Calu3 (cell line): Measurements from ENCODE around the gene BIVM. TPM values are rescaled to one million over a fixed set of nuclear protein-coding genes. Genes with fewer than 3 reads are reported as not detected.
"Not testable (repeated sequence)": the region's sequence is repeated elsewhere in the genome, so short reads cannot be mapped to it uniquely, and the experiment has no call there.

ENCODE experiments used
- BruUV-seq: library from RNA; stranded (reverse); fragments of 400-500 nt; replicated peaks from 2 replicates; lab custom pipeline; 2021; lab: Mats Ljungman, UMichigan
- CTCF ChIA-PET: fragments of 300-600 bp; sonication (Branson Sonifier 250); formaldehyde crosslinking; loops from one replicate; lab custom pipeline; 2022; ENCODE audit warnings: antibody characterized with exemption; lab: Charles Lee
- DNase-seq: peaks from one replicate; pipeline ENCODE4 v3.0.0; 2022
- H3K27ac Mint-ChIP-seq: one replicate; pipeline ENCODE4 v1.8.0; 2022; ENCODE audit warnings: mixed read lengths; ENCODE audit not compliant: unreplicated experiment
- H3K27me3 Mint-ChIP-seq: one replicate; pipeline ENCODE4 v1.8.0; 2022; ENCODE audit warnings: mixed read lengths; ENCODE audit not compliant: unreplicated experiment
- H3K36me3 Mint-ChIP-seq: one replicate; pipeline ENCODE4 v1.8.0; 2022; ENCODE audit warnings: mild to moderate bottlenecking, moderate library complexity, mixed read lengths; ENCODE audit not compliant: insufficient read depth, unreplicated experiment
- H3K4me1 Mint-ChIP-seq: one replicate; pipeline ENCODE4 v1.8.0; 2022; ENCODE audit warnings: mild to moderate bottlenecking, low read depth, mixed read lengths; ENCODE audit not compliant: unreplicated experiment
- H3K4me3 Mint-ChIP-seq: one replicate; pipeline ENCODE4 v1.8.0; 2022; ENCODE audit warnings: mild to moderate bottlenecking, low read depth, moderate library complexity, mixed read lengths; ENCODE audit not compliant: unreplicated experiment
- H3K9me3 Mint-ChIP-seq: one replicate; pipeline ENCODE4 v1.8.0; 2022; ENCODE audit warnings: low read depth, mixed read lengths; ENCODE audit not compliant: unreplicated experiment
- intact Hi-C: fragments of 100-400 bp; cut with micrococcal nuclease; formaldehyde crosslinking; loops from one replicate; pipeline ENCODE4 v1.10.0; 2022; ENCODE audit not compliant: unreplicated experiment
- total RNA-seq: library from RNA; stranded (reverse); gene quantifications from 2 replicates; pipeline ENCODE4 v1.2.3, GENCODE V29; 2022
- TF ChIP-seq, protein P1 (sequence below): fragments of 200-600 bp; IDR thresholded peaks from one replicate; pipeline ENCODE4 v1.8.0; 2022; ENCODE audit warnings: antibody characterized with exemption; ENCODE audit not compliant: unreplicated experiment

Gene BIVM
- total RNA-seq, 1 experiment from 2014 or later = 12.6 TPM

DNA sequence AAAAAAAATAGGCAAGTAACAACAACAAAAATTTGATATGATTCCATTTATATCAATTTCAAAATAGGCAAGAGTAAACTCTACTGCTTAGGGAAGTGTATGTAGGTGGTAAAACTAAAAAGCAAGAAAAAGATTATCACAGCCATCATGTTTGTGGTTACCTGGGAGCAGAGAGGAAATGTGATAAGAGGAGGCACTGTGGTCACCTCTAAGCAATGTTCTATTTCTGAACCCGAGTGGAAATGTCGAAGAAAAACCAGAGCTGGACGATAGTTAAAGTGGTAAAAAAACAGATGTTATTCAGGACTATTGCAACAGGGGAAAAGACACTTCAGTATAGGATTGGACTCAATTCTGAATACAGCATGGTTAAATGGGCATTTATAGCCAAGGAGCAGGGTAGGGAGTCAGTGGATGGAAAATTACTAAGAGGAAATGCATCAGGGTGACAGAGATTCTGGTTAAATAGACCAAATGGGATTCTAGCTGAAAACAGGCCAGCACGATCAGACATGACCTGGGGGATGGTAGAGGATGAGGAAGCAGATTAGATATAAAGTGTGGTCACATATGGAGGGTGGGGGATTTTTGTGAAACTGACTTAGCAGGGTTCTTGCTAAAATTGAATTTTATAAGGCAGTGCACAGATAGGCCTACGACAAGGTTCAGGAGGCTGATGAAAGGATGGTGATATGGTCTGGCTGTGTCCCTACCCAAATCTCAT is 19.3 kb upstream of the BIVM start:
- TF ChIP-seq, protein P1, sequence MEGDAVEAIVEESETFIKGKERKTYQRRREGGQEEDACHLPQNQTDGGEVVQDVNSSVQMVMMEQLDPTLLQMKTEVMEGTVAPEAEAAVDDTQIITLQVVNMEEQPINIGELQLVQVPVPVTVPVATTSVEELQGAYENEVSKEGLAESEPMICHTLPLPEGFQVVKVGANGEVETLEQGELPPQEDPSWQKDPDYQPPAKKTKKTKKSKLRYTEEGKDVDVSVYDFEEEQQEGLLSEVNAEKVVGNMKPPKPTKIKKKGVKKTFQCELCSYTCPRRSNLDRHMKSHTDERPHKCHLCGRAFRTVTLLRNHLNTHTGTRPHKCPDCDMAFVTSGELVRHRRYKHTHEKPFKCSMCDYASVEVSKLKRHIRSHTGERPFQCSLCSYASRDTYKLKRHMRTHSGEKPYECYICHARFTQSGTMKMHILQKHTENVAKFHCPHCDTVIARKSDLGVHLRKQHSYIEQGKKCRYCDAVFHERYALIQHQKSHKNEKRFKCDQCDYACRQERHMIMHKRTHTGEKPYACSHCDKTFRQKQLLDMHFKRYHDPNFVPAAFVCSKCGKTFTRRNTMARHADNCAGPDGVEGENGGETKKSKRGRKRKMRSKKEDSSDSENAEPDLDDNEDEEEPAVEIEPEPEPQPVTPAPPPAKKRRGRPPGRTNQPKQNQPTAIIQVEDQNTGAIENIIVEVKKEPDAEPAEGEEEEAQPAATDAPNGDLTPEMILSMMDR = no peak
- peaks cover 2% of the 10 kb centered on the region for H3K36me3 Mint-ChIP-seq
- no peak overlapping the region for H3K4me3 Mint-ChIP-seq
- H3K4me1 Mint-ChIP-seq = no peaks in the 10 kb centered on the region
- H3K27ac Mint-ChIP-seq = no peak overlapping the region
- H3K27me3 Mint-ChIP-seq = no peaks in the 10 kb centered on the region
- CTCF ChIA-PET = no interaction called here
- no peak for DNase-seq
- no TSS peak for BruUV-seq
- intact Hi-C loops = no loop called here
- H3K9me3 Mint-ChIP-seq = peaks cover 2% of the 10 kb centered on the region

DNA sequence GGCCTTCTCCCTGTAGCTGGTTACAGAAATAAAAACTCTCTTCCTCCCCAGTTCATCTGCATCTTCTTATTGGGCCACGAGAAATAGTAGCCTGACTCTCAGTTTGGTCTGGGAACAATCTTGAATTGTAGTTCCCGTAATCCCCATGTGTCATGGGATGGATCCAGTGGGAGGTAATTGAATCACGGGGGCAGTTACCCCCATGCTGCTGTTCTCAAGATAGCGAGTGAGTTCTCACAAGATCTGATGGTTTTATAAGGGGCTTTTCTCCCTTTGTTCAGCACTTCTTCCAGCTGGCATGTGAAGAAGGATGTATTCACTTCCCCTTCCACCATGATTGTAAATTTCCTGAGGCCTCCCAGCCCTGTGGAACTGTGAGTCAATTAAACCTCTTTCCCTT is 18.3 kb upstream of the BIVM start:
- H3K9me3 Mint-ChIP-seq, CTCF ChIA-PET, H3K36me3 Mint-ChIP-seq, BruUV-seq, H3K27ac Mint-ChIP-seq, DNase-seq, H3K4me3 Mint-ChIP-seq, intact Hi-C loops, H3K27me3 Mint-ChIP-seq, H3K4me1 Mint-ChIP-seq: not testable (repeated sequence)

DNA sequence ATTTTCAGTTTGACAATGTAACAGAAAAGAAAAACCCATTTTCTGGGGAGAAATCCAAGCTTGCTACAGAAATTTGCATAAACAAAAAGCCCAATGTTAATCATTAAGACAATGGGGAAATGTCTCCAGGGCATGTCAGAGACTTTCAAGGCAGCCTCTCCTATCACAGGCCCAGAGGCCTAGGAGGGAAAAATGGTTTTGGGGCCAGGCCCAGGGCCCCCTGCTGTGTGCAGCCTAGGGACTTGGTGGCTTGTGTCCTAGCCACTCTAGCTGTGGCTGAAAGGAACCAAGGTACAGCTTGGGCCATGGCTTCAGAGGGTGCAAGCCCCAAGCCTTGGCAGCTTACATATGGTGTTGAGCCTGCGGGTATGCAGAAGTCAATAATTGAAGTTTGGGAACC is 17.3 kb upstream of the BIVM start:
- no peaks in the 10 kb centered on the region for H3K27me3 Mint-ChIP-seq
- H3K27ac Mint-ChIP-seq = no peak overlapping the region
- no peaks in the 10 kb centered on the region for H3K36me3 Mint-ChIP-seq
- H3K4me1 Mint-ChIP-seq = no peaks in the 10 kb centered on the region
- CTCF ChIA-PET = no interaction called here
- no peak for DNase-seq
- peaks cover 2% of the 10 kb centered on the region for H3K9me3 Mint-ChIP-seq
- intact Hi-C loops = no loop called here
- no TSS peak for BruUV-seq
- TF ChIP-seq, protein P1 = no peak
- no peak overlapping the region for H3K4me3 Mint-ChIP-seq

DNA sequence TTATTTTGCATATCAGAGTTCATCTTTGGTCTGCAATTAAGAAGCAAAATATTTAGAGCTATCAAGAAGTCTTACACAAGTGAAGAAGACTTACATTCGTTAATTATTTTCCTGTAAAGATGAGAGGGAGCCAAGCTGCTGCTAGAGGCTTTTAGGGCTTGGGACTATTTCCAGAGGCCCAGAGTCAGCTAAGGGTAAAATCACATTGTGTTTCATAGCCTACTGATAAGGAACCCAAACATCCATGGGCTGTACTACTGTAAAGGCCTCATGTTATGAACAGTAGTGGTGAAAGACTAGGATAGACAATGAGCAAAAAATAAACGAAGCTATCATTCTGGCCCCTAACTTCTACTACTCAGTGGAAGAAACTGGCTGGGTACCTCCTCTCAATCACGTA is 14.4 kb upstream of the BIVM start:
- intact Hi-C loops = no loop called here
- Mint-ChIP-seq H3K9me3 (peaks cover 2% of the 10 kb centered on the region), H3K4me3 (no peak overlapping the region), H3K27ac (no peak overlapping the region), H3K4me1 (no peaks in the 10 kb centered on the region), H3K36me3 (no peaks in the 10 kb centered on the region), H3K27me3 (no peaks in the 10 kb centered on the region)
- BruUV-seq = no TSS peak
- TF ChIP-seq, protein P1 = no peak
- no peak for DNase-seq
- CTCF ChIA-PET = no interaction called here

DNA sequence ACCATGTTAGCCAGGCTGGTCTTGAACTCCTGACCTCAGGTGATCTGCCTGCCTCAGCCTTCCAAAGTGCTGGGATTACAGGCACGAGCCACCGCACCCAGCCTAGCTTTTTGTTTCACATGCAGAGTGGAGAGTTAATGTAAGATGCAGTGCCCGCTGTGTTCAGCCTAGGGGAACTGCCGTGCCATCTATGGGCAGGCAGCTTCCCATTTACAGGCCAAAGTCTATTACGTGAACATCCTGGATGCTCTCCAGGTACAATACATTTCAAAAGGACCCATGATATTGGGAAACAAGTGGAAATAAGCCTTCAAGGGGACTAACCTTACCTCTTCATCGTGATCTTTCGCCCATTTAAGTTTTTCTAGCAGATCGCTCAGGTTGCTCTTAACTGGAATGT is 10.2 kb upstream of the BIVM start:
- H3K36me3 Mint-ChIP-seq = no peaks in the 10 kb centered on the region
- intact Hi-C loops = no loop called here
- no peak for DNase-seq
- H3K4me3 Mint-ChIP-seq = no peak overlapping the region
- CTCF ChIA-PET = no interaction called here
- H3K27me3 Mint-ChIP-seq = no peaks in the 10 kb centered on the region
- no peaks in the 10 kb centered on the region for H3K9me3 Mint-ChIP-seq
- TF ChIP-seq, protein P1 = no peak
- no peaks in the 10 kb centered on the region for H3K4me1 Mint-ChIP-seq
- BruUV-seq = no TSS peak
- no peak overlapping the region for H3K27ac Mint-ChIP-seq
